ENCODE results near the gene MT1M.
A peak's percentile ranks its signal among the peaks of the same experiment; 100 is the strongest.
"Not testable (repeated sequence)": the region's sequence is repeated elsewhere in the genome, so short reads cannot be mapped to it uniquely, and the experiment has no call there.

MT1M gene
- total RNA-seq = 0 reads per million in 3 experiments

DNA sequence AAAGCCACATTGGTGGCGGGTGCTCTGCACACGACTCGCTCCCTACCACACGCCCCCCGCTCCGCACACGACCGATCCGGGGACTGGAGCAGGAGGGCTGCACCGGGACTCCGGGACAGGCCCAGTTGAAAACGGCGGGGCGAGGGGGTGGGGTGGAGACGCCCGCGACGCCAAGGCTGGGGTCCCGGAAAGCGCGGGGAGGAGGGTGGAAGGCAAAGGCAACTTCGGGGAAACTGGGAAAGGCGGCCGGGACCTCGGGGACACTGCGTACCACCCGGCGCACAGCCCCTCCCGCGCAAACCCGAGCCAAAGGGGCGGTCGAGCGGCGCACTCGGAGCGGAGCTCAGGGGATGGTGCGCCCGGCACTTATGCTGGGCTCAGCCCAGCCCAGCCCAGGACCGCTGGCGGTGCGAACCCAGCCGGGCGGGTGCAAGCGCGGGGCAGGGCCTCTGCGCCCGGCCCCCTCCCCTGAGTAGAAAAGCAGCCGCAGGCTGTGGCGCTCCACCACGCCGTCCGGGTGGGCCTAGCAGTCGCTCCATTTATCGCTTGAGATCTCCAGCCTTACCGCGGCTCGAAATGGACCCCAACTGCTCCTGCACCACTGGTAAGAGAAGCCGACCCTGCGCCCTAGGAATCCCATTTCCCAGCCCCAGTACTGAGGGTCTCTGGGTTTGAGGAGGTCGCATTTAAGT is at the start of gene MT1M:
Gene MT1M (plus strand): TSS at position 504 of the 692 bp plus-strand sequence. CDS start 73 bp downstream, at position 577.
- no peak for DNase-seq

- not testable (repeated sequence) for DNase-seq
Observed at GRCh38 chr16:56582911-56583310, 49.5 kb upstream of the MT1M start.

DNA sequence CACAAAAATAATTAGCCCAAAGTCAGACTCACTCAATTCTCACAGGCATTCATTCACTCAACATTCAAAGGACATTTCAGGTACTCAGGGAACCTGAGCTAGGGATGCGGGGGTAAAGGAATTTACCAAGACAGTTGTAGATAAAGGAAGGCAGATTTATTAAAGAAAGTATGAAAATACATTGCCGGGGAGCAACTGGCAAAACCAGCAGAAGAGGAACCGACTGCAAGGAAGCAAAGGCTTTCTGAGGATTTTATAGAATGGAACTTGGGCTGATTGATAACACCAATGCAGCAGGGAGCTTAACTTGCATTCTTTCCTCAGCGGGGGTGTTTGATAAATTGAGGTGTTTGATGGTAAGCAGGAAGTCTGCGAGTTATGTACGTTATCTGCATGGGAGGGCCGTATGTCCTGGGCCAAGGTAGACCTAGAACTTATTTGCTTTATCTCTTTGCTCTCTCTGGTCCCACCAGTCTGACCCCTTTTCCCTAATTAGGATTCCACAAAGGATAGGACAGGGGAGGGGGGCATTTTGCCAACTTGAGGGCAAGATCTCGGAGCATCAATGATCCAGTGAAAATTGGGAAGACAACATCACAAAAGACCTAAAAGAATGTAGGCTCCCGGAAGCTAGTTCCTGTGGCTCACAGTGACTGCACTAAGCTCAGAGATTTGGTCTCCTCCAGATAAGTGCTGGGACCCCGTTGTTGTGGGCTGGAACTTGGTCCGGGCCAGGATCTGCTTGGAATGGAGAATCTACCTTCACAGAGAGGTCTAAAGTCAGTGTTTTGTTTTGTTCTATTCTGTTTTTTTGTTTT is 48.9 kb upstream of the MT1M start:
- no peak for DNase-seq

DNA sequence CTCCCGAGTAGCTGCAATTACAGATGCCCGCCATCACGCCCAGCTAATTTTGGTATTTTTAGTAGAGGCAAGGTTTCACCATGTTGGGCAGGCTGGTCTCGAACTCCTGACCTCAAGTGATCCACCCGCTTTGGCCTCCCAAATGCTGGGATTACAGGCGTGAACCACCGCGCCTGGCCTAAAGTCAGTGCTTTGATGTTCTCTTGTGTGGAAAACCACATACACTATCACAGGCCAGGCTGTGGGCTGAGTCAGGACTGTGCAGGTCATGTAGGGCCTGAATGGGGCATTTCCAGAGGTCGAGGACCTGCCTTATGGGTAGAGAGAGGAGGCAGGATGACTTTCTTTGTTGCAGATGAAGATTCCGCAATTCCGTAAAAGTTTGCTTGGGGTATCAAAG is 48.2 kb upstream of the MT1M start:
- DNase-seq = no peak

DNA sequence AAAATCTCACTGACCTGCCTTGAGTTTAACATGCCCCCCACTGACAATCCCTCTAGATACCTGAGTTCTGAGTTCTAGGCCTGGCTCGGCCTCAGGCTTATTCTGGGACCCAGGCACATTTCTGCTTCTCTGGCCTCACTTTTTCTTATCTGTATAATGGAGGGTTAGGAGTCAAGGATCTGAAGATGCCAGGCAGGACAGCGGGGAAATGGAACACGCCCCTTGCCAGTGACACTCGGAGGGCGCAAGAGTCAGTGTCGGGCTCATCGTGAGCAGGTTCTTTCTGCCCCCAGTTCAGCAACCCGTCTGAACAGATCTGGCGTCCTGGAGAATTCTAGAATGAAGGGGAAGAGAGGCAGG is 43.7 kb upstream of the MT1M start:
- DNase-seq = no peak

DNA sequence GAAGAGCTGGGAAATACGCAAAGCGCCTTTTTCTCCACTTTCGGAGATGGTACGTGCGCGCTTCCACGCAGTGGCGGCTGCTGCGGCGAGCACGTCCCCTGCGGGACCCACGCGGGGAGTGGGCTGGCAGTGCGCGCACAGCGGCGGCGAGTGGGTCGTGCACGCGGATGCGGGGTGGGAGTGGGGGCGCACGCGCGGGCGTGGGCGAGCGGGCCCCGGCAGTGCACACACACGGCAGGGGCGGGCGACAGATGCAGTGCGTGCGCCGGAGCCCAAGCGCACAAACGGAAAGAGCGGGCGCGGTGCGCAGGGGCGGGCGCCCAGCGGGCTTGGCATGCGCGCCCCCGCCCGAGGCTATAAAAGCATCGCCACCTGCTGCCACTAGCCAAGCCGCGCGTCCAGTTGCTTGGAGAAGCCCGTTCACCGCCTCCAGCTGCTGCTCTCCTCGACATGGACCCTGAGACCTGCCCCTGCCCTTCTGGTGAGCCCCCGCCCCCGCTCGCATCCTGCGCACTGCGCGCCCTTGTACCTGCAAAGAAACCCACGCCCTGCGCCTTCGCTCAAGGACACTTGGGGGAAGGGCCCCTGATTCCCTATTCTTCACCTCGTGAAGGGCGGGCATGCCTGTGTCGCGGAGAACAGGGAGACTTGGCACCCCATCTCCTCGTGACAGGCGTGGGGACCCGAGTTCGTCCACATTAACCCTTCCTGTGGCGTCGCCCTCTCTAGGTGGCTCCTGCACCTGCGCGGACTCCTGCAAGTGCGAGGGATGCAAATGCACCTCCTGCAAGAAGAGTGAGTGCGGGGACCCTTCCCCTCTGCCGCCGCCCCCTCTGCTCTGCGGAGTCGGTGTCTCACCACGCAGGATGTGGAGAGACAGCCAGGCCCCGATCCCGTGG is 43.1 kb upstream of the MT1M start, which contains the start of gene MT3:
Gene MT3 (plus strand): TSS at position 388 of the 899 bp plus-strand sequence. CDS start 63 bp downstream, at position 451.
- DNase-seq = no peak

DNA sequence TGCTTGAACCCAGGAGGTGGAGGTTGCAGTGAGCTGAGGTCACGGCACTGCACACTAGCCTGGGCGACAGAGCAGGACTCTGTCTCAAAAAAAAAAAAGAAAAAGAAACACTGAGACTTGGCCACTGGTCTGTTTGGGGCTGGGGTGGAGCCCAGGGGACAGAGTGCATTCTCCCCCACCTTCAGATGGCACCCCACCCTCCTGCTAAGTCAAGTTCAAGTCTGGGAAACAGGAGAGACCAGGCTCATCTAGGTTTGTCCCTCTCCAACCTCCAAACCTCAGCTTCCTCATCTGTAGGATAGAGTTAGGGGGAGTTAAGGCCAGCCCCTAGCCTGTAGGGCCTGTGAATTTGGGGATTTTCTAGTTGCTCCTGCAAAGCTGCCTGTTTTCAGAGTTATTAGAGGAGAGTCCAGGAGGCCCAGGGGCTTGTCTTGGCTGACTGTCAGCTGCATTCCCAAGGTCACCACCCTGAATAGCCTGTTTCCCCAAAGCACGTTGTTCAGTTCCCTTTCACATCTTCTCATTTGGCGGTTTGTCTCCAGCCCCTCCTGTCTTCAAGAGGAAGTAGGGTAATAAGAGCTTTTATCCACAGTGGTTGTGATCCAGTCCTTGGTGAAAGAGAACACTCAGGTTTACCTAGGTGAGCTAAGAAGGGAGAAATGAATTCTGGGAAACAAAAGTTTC is 40.9 kb upstream of the MT1M start:
- DNase-seq = no peak

- DNase-seq = no peak
Observed at GRCh38 chr16:56593573-56594291, 38.7 kb upstream of the MT1M start.

GRCh38 chr16:56594292-56594619 is 38.2 kb upstream of the MT1M start:
- no peak for DNase-seq

DNA sequence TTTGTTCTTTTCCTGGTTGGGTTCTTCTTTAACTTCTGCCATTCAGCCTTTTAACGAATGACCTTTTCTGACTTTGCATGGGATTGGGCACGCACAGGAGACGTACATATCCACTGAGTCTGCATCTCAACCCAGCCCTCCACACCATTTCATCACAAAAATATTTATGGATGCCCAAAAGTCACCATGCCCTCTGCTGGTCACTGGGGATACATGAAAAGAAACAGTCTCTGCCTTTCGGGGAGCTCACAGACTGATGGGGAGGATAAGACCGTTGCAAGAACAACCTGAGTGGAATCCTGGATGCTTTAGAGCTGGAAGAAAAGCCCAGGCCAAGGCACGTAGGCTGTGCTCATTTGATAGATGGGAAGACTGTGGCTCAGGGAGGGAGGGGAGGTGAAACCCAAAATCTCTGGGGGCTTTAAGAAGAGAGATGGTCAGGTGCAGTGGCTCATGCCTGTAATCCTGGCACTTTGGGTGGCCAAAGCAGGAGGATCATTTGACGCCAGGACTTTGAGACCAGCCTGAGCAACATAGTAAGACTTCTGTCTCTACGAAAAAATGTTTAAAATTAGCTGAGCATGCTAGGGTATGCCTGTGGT is 32.0 kb upstream of the MT1M start:
- peak; percentile 19 for DNase-seq

GRCh38 chr16:56601325-56601724 is 31.1 kb upstream of the MT1M start:
- no peak for DNase-seq

DNA sequence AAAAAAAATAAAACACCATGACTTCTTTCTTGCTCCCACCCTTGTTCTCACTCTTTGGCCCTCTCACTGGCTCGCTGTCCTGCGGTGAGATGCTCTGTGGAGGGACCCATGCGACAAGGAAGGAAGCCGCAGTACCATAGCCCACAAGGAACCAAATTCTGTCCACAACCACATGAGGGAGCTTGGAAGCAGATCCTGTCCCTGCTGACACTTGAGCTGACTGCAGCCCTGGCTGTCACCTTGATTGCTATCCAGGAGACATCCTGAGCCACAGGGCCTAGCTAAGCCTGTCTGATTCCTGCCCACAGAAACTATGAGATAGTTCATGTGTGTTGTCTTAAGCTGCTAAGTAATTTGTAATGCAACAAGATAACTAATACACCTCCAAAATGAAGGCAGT is 28.9 kb upstream of the MT1M start:
- no peak for DNase-seq

DNA sequence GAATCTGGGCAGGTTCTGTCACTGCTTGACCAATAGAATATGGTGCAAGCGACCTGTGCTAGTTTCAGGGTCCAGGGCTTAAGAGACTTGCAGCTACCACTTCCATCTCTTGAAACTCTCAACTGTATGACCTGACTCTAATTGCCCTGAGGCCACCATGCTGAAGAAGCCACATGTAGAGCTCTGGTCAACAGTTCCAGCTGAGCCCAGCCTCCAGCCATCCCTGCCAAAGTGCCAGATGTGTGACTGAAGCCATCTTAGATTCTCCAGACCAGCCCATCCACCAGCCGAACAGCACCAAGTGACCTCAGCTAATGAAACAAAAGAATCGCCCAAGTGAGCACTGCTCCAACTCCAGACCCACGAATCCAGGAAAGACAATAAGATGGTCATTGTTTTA is 27.5 kb upstream of the MT1M start:
- no peak for DNase-seq

- DNase-seq = no peak
Observed at GRCh38 chr16:56605475-56605874, 27.0 kb upstream of the MT1M start.

DNA sequence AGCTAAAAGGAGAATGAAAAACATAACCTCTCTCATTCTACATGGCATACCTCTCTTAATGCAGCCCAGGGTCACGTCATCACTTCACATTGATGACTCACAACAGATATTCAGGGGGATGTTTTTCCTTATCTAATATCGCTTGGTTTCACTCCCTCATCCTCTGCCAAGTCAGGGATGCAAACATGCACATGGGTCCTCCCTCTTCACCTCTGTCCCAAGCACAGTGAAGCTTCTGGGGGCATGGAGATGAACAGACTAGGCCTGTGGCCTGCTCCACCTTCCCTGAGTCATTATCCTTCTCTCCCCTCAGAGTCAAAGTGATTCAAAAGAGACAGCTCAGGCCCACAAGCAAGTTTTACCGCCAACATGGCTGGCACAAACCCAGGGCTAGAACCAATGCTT is 26.4 kb upstream of the MT1M start:
- DNase-seq = no peak

- DNase-seq = no peak
Observed at GRCh38 chr16:56606476-56607108, 25.9 kb upstream of the MT1M start.

DNA sequence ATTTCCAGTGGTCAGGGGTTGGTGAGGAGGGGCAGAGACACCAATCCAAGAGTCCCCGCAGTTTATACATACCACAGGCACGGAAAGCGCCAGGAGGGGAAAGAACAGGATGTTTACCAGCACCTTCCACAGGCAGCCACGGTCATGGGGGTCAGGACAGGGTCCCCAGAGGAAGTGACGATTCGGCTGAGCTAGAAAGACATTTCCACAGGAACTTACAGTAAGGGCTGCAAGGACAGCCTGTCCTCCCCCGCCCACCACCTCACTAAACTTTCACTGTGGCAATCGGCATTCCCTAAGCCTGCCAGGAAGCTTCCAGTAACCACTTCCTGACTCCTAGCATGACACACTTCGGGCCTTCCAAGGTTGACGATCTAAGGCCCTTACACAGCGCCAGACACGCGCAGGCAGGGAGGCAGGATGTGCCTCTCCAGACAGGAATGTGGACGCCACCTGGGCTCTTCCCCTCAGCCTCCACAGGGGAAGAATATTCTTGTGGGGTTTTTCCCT is 25.3 kb upstream of the MT1M start:
- no peak for DNase-seq

GRCh38 chr16:56607675-56608042 is 24.8 kb upstream of the MT1M start:
- no peak for DNase-seq

DNA sequence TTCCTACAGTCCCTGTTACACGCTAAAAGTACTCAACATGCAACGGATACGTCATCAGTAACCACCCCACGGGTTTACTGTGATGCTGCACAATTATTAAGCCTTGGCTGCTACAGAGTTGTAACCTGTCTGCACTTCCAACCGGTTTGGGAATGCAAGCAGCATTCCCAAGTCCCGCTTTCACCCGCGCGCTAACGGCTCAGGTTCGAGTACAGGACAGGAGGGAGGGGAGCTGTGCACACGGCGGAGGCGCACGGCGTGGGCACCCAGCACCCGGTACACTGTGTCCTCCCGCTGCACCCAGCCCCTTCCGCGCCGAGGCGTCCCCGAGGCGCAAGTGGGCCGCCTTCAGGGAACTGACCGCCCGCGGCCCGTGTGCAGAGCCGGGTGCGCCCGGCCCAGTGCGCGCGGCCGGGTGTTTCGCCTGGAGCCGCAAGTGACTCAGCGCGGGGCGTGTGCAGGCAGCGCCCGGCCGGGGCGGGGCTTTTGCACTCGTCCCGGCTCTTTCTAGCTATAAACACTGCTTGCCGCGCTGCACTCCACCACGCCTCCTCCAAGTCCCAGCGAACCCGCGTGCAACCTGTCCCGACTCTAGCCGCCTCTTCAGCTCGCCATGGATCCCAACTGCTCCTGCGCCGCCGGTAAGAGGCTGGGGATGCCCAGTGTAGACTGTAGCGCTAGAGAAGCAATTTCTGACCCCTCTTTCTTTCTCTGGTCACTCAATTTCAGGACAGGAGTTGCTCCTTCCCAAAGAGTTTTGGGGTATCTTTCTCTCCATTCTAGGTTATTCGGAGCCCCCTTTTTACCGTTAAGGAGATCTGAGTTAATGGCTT is 24.2 kb upstream of the MT1M start, which contains the start of gene MT2A:
Gene MT2A (plus strand): TSS at position 542 of the 833 bp plus-strand sequence. CDS start 72 bp downstream, at position 614.
- peak; percentile 83 for DNase-seq

Data from central memory CD4-positive, alpha-beta T cell (primary cell).